SK-N-SH (cell line): ENCODE results near the gene SSX2B.
"Not testable (repeated sequence)": the region's sequence is repeated elsewhere in the genome, so short reads cannot be mapped to it uniquely, and the experiment has no call there.

Experiments
- CHD2 ChIP-seq: fragments of 150-350 bp; IDR thresholded peaks from 2 replicates; pipeline ENCODE4 v1.6.1; 2018; ENCODE audit warnings: low read length; ENCODE audit not compliant: partially characterized antibody
- CTCF ChIP-seq: fragments of 200-600 bp; sonication (generic); IDR thresholded peaks from 2 replicates; pipeline ENCODE4 v1.6.1; 2017; ENCODE audit warnings: antibody characterized with exemption, mild to moderate bottlenecking, moderate library complexity
- GATA2 ChIP-seq: sonication (generic); formaldehyde crosslinking; IDR thresholded peaks from 2 replicates; pipeline ENCODE4 v1.5.0; 2020; ENCODE audit warnings: mild to moderate bottlenecking, missing genetic modification reagents
- MEF2A ChIP-seq: IDR thresholded peaks from 2 replicates; pipeline ENCODE4 v1.4.0; 2012; ENCODE audit warnings: low read depth, borderline replicate concordance
- MXI1 ChIP-seq: IDR thresholded peaks from 2 replicates; pipeline ENCODE4 v1.6.1; 2012; ENCODE audit warnings: mild to moderate bottlenecking, low read depth, low read length, improper control_type of control experiment
- NFIC ChIP-seq: IDR thresholded peaks from 2 replicates; pipeline ENCODE4 v1.4.0; 2012; ENCODE audit warnings: borderline replicate concordance
- NRF1 ChIP-seq: IDR thresholded peaks from 2 replicates; pipeline ENCODE4 v1.6.1; 2012; ENCODE audit warnings: low read depth, mild to moderate bottlenecking, low read length
- POLR2AphosphoS5 ChIP-seq: IDR thresholded peaks from 2 replicates; pipeline ENCODE4 v1.6.1; 2012; ENCODE audit warnings: low read depth, low read length
- RAD21 ChIP-seq: IDR thresholded peaks from 2 replicates; pipeline ENCODE4 v1.6.1; 2012; ENCODE audit warnings: mild to moderate bottlenecking, low read length
- RCOR1 ChIP-seq: fragments of 150-350 bp; IDR thresholded peaks from 2 replicates; pipeline ENCODE4 v1.6.1; 2017; ENCODE audit warnings: antibody characterized with exemption, low read length
- YY1 ChIP-seq: IDR thresholded peaks from 2 replicates; pipeline ENCODE4 v1.4.0; 2012; ENCODE audit warnings: low read depth, mild to moderate bottlenecking
- TF ChIP-seq, protein P1 (sequence below): fragments of 150-350 bp; IDR thresholded peaks from 2 replicates; pipeline ENCODE4 v1.6.1; 2017; ENCODE audit warnings: antibody characterized with exemption, low read length, low read depth, borderline replicate concordance
- TF ChIP-seq, protein P2 (sequence below): IDR thresholded peaks from 2 replicates; pipeline ENCODE4; 2012

DNA sequence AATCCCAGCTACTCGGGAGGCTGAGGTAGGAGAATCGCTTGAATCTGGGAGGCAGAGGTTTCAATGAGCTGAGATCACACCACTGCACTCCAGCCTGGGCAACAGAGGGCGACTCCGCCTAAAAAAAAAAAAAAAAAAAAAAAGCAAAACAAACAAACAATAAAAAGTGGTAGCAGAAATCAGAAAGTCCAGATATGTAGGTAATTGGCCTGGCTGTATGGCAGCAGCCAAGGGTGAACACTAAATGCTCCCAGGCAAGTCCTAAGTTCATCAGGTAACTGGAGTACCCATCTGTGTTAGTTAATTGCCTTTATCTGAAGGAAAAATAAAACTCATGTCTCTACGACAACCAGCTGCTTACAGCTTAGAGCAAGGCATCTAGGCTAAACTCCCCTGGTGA lies 14.9 kb downstream of the SSX2B start:
- TF ChIP-seq CTCF, NFIC, GATA2, NRF1, CHD2, RAD21, POLR2AphosphoS5, MXI1, RCOR1, YY1, MEF2A: not testable (repeated sequence)
- TF ChIP-seq, protein P1, sequence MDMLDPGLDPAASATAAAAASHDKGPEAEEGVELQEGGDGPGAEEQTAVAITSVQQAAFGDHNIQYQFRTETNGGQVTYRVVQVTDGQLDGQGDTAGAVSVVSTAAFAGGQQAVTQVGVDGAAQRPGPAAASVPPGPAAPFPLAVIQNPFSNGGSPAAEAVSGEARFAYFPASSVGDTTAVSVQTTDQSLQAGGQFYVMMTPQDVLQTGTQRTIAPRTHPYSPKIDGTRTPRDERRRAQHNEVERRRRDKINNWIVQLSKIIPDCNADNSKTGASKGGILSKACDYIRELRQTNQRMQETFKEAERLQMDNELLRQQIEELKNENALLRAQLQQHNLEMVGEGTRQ: not testable (repeated sequence)
- TF ChIP-seq, protein P2, sequence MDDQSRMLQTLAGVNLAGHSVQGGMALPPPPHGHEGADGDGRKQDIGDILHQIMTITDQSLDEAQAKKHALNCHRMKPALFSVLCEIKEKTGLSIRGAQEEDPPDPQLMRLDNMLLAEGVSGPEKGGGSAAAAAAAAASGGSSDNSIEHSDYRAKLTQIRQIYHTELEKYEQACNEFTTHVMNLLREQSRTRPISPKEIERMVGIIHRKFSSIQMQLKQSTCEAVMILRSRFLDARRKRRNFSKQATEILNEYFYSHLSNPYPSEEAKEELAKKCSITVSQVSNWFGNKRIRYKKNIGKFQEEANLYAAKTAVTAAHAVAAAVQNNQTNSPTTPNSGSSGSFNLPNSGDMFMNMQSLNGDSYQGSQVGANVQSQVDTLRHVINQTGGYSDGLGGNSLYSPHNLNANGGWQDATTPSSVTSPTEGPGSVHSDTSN: not testable (repeated sequence)
